Stimulated activated CD8-positive, alpha-beta memory T cell treated with anti-CD3 and anti-CD28 coated beads, Interleukin-15, amount 100 ng/mL, for 48 hours (primary cell): Measurements from ENCODE around the gene NOL4L.

Experiments used
- DNase-seq, 2 donors: peaks; one replicate each; pipeline ENCODE4 v3.0.0-alpha.2; 2020; ENCODE audit warnings: low read depth in 2 of 2

The NOL4L gene

DNA sequence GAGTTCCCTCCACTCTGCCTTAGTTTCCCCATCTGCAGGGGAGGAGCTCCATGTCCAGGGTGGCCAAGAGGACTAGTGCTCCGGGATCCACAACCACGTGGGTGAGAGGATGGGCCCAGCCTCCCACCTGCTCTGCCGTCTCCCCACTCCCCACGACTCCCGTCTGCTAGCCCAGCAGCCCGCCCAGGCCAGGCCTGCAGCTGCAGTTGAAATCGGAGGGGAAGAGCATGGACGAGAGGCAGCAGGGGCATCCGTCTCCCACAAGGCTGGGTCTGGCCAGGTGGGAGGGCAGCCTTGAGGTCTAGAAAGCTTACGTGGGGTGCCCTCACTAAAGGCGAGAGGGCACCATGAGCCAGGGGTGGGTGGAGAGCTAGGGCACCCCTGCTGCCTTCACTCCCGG, 8.6 kb downstream of the NOL4L start:
- DNase-seq: no peak

DNA sequence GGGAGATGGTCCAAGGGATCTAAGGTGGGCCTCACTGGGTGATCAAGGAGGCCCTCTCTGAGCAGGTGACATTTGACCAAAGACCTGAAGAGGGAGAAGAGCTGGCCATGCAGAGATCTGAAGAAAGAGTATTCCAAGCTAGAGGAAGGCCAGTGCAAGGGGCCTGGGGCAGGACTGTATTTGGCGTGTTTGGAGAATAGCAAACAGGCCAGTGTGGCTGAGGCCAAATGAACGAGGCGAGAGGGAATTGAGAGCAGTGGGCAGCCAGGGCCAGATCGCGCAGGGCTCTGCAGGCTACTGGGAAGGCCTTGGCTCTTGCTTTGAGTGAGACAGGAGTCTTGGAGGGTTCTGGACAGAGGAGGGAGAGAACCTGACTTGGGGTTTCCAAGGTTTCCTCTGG, 9.3 kb downstream of the NOL4L start:
- DNase-seq: no peak

DNA sequence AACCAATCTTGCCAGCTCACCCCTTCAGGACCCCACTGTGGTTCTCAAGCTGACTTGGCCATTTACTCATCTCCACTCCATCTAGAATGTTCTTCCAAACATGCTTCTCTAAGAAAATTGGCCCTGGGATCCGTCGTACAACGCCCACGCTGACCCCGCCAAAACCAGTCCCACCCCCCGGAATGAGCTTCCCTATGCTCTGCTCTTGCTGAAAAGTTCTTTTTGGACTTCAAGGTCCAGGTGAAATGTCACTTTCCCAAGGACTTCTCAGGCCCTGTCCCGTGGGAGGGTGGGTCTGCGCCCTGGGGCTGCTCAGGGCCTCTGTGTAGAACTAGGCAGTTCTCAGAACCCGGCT, 9.9 kb downstream of the NOL4L start:
- DNase-seq: no peak

DNA sequence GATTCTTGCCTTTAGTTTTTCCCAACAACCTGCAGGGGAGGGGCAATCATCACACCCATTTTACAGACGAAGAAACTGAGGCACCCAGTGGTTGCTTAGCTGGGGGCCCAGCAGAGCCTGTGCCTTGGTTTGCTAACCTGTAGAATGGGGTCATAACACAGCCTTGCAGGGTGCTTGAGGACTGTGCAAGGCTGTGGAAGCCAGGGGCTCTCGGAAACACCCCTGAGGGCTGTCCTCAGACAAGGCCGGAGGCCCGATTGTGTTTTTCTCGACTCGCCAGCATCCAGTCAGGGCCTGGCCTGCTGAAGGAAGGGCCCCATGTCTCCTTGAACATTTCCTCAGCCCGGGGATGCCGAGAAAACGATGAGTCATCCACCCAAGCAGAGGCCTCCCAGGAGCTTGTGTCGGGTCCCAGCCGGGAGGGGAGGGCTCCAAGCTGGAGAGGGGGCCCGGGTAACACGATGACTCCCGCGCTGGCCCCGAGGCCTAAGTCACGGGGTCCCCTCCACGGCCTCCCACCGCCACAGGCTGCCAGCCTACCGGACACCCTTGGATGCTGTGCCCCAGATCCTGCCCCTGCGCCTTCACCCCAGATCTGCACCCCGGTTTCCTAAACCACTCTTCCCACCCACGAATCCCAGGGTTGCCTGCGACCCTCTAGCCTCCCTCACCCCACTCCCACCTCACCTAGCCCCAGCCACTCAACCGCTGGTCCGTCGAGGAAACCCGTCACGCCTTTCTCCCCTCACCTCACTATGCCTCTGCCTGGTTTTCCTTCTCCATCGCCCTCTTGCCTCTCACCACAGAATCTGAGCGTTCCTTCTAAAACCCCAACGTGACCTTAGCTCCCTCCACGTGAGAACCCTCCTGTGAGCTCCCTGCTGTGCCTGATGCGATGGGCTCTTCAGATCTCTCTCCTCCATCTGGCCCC, 10.6 kb downstream of the NOL4L start:
- DNase-seq: no peak

DNA sequence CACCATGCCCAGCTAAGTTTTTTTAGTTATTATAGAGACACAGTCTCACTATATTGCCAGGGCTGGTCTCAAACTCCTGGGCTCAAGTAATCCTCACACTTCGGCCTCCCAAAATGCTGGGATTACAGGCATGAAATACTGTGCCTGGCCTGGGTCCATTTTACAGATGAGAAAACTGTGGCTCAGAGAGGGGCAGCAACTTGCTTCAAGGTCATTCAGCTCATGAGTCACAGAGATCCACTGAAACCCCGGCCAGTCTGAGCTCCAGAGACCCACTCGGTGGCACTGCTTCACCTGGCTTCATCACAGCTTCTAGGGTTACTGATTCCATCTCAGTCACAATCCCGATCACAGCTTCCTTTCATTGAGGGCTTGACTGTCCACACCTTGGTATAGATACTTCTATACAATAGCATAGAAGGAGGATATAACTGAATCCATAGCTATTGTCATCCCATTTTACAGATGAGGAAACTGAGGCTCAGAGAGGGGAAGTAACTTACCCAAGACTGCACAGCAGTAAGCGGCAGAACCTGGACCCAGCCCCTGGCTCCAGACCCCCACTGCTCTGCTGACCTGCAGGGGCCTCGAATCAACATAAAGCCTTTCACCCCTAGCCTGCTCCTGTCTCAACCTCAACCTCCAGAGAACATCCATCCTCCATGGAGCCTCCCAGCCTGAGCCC, 11.8 kb downstream of the NOL4L start:
- no peak for DNase-seq

DNA sequence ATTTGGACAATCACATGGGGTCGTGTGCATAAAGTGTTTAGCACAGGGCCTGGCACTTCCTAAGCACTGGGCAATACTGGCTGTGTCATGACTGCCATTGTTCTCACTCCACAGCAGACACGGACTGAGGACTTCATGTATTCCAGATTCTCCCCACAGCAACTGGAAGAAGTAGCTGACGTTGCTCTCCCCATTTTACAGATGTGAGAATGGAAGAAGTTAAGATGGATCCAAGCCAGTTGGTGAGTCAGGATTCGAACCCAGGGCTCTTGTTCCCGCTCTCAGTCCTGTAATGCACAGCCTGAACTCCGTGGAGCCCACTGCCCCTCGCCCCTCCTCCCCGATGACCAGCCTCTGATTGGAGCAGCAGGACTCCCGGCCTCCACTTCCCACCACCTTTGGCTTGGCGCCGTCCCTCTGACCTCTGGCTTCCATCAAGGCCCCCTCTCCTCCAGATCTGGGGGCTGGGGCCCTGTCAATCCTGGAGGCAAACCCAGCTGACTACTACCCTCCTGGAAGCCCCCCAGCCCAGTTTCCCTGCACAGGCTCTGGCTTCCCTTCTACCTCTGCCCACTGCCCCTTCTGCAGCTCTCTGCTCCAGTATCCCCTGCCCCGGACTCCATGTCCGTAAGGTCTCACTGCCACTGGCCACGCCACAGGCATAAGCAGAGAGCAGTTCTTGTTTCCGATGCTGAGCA, 12.7 kb downstream of the NOL4L start:
- DNase-seq: no peak

DNA sequence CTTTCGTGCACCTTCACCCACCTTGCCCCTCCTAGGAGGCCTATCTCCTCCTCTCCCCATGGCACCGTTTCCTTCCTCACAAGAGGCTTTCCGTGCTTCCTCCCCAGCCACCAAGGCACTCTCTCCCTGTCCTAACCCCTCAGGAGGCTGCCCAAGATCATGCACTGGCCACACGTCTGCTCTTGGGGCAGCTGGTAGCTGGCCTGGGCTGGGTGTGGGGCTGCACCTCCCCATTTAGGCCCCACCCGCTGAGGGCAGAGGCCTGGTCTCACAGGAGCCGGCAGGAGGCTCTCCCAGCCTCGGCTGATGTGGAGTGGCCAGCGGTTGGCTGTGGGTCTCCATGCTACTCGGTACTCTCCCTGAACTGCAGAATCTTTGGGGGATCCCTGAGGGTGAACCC, 13.6 kb downstream of the NOL4L start:
- no peak for DNase-seq

DNA sequence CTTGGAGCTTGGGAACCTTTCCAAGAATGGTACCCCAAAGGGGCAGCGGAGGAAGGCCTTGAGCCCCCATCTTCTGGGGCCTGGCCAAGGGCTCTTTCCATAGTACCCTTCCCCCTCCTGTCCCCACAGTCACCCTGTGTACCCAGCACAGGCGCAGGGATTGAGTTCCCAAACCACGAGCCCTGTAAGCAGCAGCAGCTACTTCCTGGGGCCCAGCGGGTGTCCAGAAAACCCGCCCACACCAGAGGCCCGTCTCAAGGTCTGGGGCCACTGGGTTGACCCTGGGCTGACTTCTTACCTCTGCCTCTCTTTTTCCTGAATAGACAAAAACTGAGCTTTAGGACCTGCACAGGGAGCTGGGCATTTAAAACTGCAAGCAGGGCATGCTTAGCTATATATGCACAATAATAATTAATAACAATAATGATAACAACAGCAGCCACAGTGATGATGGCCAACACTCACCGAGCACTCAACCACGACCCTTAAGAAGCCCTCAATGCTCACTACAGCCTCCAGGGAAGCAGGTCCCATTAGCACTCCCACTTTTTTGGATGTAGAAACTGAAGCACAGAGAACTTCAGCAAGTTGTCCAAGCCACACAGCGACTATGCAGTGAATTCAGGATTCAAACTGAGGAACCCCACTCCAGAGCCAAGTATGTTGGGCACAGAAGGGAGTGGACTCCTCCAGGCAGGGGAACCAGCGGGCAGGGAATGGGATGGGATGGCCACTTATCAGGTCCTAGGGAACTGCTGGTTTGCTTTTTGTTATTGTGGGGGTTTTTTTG, 14.5 kb downstream of the NOL4L start:
- no peak for DNase-seq

DNA sequence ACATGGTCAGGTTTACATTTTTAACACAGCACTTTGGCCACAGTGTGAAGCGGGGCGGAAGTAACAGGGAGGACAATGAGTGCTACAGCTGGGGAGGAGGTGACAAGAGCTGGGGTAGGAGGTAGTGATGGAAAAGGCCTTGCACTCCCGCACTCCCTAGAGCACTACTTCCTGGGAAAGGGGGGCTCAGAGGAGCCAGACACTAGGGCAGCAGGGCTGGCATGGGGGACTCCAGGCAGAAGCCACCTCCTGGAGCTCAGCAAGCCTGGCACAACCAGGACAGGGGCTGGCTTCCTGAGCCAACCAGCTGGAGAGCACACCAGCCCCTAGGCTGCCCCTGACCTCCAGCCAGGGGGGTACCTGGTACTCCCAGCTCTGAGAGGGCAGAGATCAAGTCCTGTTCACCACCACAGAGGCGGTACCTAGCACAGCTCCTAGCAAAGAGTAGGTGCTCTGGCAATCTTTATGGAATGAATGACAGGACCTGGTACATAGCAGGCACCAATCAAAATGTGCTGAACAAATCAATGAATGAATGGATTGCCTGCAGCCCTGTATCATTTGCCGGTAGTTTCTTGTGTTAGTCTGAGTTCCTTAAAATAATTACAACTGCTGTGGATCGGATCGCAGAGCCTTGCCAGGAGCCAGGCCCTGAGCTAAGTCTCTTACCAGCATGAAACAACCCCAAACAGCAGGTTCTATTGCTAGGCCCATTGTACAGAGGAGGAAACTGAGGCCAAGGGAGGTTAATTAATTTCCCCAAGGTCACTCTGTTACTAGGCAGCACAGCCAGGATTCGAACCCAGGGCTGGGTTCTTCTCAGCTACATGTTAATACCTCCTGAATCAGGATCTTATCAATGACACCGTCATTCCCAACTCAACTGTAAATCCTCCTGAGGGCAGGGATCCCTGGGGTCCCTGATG, 15.5 kb downstream of the NOL4L start:
- no peak for DNase-seq

DNA sequence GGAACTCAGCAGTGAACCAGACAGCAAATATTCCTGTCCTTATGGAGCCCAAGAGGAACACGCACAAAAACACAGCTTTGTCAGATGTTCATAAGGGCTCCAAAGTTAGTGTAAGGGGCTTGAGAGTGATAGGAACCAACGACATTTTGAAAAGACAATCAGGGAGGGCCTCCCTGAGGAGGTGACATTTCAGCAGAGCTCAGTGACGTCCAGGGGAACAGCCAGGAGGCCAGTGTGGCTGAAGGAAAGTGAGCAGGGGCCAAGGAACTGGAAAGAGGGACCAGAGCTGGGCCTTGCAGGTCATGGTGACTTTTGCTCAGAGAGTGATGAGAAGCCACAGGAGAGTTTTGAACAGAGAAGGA, 16.1 kb downstream of the NOL4L start:
- DNase-seq: no peak

DNA sequence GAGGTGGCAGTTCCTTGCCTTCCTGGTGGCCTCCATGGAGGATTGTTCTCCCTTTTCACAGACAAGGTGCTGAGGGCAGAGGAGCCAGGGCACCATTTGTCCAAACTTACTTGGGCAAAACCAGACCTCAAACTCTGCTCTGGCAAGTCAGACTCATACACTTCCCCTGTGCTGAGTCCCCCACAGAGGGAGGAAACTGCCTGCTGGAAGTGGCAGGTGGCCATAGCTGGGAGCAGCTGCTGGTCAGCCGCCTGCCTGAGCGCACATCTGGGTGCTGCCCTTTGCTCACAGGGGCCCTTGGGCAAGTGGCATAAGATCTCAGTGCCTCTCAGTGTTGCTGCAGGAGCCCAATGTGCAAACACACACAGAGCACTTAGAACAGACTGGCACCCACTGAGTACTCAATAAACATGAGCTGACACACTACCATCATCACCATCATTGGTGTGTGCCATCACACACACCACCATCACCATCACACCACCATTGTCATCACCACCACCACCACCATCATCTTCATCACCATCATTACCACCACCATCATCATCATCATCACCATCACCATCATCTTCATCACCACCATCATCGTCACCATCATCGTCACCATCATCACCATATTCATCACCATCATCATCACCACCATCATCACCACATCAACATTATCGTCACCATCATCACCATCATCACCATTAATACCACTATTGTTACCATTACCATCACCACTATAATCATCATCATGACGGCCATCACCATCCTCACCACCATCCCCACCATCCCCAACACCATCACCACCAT, 17.6 kb downstream of the NOL4L start:
- no peak for DNase-seq

DNA sequence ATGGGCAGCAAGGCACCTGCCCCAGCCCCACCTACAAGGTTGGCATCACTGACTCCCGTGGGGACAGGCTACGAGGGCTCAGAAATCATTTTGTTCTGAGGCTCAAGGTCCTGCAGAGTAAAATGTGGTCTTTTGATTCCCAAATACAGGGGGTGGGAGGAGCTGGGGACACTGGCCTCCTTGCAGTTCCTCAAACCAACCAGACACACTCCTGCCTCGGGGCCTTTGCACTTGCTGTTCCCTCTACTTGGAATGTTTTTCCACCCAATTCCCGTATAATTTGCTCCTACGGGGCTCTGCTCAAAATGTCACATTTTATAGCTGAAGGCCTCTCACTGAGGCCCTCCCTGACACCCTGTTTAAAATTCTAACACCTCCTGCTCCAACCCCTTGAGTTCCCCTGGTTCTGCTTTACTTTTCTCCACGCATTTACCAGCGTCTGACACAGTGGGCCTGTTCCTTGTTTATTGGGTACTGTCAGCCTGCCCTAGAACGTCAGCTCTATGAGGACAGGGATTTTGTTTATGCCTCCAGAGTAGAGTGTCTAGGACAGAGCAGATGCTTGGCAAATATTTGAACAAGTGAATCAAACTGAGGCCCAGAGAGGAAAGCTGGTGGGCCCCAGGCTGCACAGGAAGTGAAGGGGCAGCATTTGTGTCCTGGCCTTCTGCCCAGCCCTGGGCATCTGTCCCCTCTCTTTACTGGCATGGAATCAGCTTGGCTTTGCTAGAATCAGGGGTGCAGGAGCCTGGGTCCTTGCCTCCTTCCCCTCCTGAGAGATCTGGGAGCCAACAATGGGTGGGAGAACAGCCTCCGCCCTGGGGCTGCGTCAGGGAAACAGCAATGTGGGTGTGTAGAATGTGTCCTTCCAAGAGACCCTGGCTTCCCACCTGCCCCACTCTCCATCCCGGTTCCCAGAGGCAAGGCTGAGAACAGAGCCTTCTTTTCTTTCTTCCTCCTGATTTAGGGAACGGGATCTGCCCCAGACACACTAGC, 18.5 kb downstream of the NOL4L start:
- DNase-seq: no peak

DNA sequence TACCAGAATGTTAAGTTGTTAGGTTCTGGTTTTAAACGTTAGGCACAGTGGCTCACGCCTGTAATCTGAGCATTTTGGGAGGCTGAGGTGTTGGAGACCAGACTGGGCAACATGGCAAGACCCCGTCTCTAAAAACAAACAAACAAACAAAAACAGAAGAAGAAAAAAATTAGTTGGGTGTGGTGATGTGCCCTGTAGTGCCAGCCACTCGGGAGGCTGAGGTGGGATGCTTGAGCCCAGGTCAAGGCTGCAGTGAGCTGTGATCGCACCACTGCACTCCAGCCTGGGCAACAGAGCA, 19.4 kb downstream of the NOL4L start:
- DNase-seq: no peak

DNA sequence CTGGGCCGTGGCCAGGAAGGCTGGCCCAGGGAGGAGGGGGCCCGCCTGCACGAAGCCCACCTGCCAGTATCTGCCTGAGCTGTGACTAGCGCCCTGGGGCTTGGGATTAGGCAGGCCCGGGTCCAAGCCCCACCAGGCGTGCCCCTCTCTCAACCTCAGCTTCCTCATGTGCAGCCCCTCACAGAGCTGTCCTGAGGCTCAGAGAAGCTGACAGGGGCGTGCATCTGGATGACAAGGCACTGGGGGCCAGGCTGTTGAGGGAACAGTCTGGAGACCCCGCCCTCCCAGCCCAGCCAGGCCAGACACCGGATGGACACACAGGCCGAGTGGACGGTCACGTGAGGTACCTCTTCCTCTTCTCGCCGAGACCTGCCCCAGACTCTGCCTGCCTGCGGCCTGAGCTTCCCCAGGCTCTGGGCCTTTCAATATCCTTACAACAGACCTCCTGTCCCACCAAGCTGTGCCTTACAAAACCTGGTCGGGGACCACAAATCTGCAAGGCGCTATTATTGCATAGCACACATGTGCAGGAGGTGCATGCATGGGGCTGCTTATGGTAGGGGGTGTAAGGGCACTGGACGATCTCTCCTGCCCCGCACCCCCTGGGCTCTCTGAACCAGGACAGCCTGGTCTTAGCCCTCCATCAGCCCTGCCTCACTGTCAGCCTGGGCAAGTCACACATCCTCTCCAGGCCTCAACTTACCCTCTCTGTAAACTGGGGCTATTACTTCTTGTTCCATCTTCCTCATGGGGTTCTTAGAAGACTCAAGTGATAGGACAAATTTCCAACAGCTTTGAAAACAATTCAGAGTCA, 20.0 kb downstream of the NOL4L start:
- DNase-seq: no peak

DNA sequence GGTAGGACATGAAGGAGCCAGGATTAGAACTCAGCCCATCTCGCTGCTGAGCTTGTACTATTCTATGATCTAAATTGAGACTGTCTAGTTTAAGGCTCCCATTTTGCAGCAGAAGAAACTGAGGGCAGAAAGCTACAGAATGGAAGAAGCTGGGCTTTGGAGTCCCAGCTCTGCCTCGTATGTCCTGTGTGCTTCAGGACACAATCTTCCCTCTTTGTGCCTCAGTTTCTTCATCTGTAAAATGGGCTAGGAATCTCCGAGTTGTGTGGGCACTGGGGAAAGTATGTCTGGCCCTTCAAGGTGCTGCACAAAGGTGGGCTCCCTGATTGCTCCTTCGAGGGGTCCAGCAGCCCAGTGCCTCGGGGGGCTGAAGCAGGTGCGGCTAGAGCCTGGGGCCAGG, 20.7 kb downstream of the NOL4L start:
- no peak for DNase-seq

DNA sequence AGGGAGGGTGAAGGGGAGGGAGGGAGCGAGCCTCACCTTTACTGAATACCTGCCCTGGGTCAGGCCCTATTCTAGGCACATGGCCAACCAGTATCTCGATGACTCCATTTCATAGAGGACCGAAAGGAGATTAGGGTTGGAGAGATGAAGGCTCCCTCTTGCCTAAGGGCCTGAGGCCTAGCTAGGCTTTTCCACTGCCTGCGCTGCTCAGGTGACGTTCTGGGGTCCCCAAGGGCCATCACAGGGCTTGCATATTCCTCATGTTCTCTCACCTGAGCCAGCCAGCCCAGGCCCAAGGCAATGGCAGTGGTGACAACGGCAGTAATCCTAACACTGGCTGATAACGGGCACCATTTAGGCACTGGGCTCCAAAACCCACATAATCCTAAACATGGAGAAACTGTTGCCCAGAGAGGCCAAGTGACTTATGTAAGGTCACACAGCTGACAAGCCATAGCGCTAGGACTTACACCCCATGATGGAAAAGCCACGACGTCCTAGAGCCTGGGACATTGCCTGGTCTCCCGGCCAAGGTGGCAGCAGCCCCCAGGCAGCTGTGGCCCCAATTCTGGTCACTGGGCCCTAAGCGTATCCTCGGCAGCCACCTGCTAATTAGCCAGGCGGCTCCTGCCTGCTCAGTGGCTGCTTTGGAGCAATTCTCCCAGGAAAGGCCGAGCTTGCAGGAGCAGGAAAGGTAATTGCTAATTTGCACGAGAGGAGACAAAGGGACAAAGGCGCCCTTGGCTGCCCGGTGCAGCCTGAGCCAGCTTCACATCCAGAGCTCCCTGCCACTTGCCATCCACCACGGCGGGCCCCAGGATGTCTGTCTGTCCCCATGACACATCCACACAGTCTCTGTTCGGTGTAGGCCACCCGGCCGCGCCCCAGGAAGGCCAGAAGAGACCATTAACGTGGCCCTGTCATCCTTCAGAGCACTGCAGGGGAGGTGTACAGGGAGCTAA, 21.5 kb downstream of the NOL4L start:
- DNase-seq: no peak

DNA sequence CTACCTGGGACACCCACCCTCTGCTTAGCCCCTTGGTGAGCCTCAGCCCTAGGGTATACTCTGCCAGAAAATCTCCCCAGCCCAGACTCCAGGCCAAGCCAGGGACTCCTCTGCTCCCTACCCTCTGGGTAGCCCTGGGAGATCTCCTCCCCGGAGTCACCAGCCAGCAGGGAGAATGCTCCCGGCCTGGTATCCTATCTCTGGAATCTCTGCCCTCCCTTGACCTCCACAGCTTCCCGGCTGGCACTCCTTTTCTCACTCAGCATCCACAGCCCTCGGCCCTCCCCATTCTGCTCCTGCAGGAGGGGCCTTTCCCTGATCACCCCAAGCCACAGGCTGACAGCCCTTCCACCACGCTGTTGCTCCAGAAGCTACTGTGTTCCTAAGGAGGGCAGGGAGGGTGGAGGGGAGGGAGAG, 22.6 kb downstream of the NOL4L start:
- DNase-seq: no peak
